Activated naive CD8-positive, alpha-beta T cell treated with anti-CD3 and anti-CD28 coated beads, Interleukin-2, amount 50 U/mL, for 16 hours (primary cell): Measurements from ENCODE around the gene TNPO3.
"Not testable (repeated sequence)": the region's sequence is repeated elsewhere in the genome, so short reads cannot be mapped to it uniquely, and the experiment has no call there.

Experiments used
- DNase-seq: peaks from one replicate; pipeline ENCODE4 v3.0.0-alpha.2; 2020; ENCODE audit warnings: low read depth, low spot score

TNPO3 gene

GRCh38 chr7:129014501-129015101 is 40.3 kb downstream of the TNPO3 start:
- DNase-seq = no peak

- DNase-seq = no peak
These were observed 41.7 kb downstream of the TNPO3 start for GRCh38 chr7:129013048-129013724.

- no peak for DNase-seq
These were observed 42.3 kb downstream of the TNPO3 start for GRCh38 chr7:129012641-129013040.

GRCh38 chr7:129010075-129010474 is 44.8 kb downstream of the TNPO3 start:
- DNase-seq = no peak

- DNase-seq = no peak
These were observed 45.5 kb downstream of the TNPO3 start for GRCh38 chr7:129009437-129009836.

- no peak for DNase-seq
These were observed 46.1 kb downstream of the TNPO3 start for GRCh38 chr7:129008645-129009414.

- DNase-seq = no peak
These were observed 47.3 kb downstream of the TNPO3 start for GRCh38 chr7:129007572-129007971.

- no peak for DNase-seq
These were observed 48.1 kb downstream of the TNPO3 start for GRCh38 chr7:129006636-129007414.

GRCh38 chr7:129005186-129005585 is 49.7 kb downstream of the TNPO3 start:
- no peak for DNase-seq

- DNase-seq = no peak
These were observed 57.7 kb downstream of the TNPO3 start for GRCh38 chr7:128997181-128997580.

GRCh38 chr7:128994560-128994959 is 60.4 kb downstream of the TNPO3 start:
- DNase-seq = not testable (repeated sequence)

- DNase-seq = no peak
These were observed 61.5 kb downstream of the TNPO3 start for GRCh38 chr7:128993419-128993818.

GRCh38 chr7:128989961-128990360 is 65.0 kb downstream of the TNPO3 start:
- DNase-seq = no peak

GRCh38 chr7:128988372-128988771 is 66.5 kb downstream of the TNPO3 start:
- no peak for DNase-seq

- DNase-seq = no peak
These were observed 68.3 kb downstream of the TNPO3 start for GRCh38 chr7:128986609-128987008.

GRCh38 chr7:128985660-128986059 is 69.3 kb downstream of the TNPO3 start:
- DNase-seq = no peak

GRCh38 chr7:128982105-128982504 is 72.8 kb downstream of the TNPO3 start:
- DNase-seq = no peak

- no peak for DNase-seq
These were observed 80.5 kb downstream of the TNPO3 start for GRCh38 chr7:128974241-128974934.

- DNase-seq = no peak
These were observed 86.3 kb downstream of the TNPO3 start for GRCh38 chr7:128968624-128969023.

- DNase-seq = no peak
These were observed 91.6 kb downstream of the TNPO3 start for GRCh38 chr7:128963327-128963757.

GRCh38 chr7:128962899-128963298 is 92.0 kb downstream of the TNPO3 start:
- no peak for DNase-seq
